Mesothelial cell of epicardium (in vitro differentiated cells): ENCODE measurements around the gene PDCD1. TPM values are rescaled to one million over a fixed set of nuclear protein-coding genes. Genes with fewer than 3 reads are reported as not detected.

Experiments used
- DNase-seq, 2 experiments: peaks; one replicate each; pipeline ENCODE4 v3.0.0; 2021; ENCODE audit warnings: low spot score in 2 of 2; ENCODE audit not compliant: unreplicated experiment in 2 of 2
- H3K27ac Mint-ChIP-seq: 2 replicates; pipeline ENCODE4 v1.8.0; 2021; ENCODE audit warnings: mixed read lengths
- H3K27me3 Mint-ChIP-seq: 2 replicates; pipeline ENCODE4 v1.8.0; 2021; ENCODE audit warnings: low read depth, mixed read lengths
- H3K36me3 Mint-ChIP-seq: 2 replicates; pipeline ENCODE4 v1.8.0; 2021; ENCODE audit warnings: mixed read lengths
- H3K4me1 Mint-ChIP-seq: 2 replicates; pipeline ENCODE4 v1.8.0; 2021; ENCODE audit warnings: mixed read lengths
- H3K4me3 Mint-ChIP-seq: 2 replicates; pipeline ENCODE4 v1.8.0; 2021; ENCODE audit warnings: mild to moderate bottlenecking, moderate library complexity, mixed read lengths
- H3K9me3 Mint-ChIP-seq: 2 replicates; pipeline ENCODE4 v1.8.0; 2021; ENCODE audit warnings: mixed read lengths
- CTCF ChIP-seq: fragments of 200-600 bp; sonication (generic); IDR thresholded peaks from one replicate; pipeline ENCODE4 v1.5.0; 2021; ENCODE audit warnings: antibody characterized with exemption; ENCODE audit not compliant: unreplicated experiment
- total RNA-seq: library from RNA; stranded (reverse); gene quantifications from 3 replicates; pipeline ENCODE4 v1.2.1, GENCODE V29; 2021

Gene PDCD1
- total RNA-seq, 1 donor from 2014 or later = not detected

- no peak for DNase-seq
- Mint-ChIP-seq H3K27me3 (peaks cover 7% of the 10 kb centered on the region), H3K4me1 (peaks cover 2% of the 10 kb centered on the region), H3K9me3 (peaks cover 6% of the 10 kb centered on the region), H3K27ac (no peak overlapping the region), H3K36me3 (no peaks in the 10 kb centered on the region), H3K4me3 (no peak overlapping the region)
- TF ChIP-seq CTCF = no peak
These were observed 14.5 kb upstream of the PDCD1 start for GRCh38 chr2:241873081-241873802.

GRCh38 chr2:241872313-241872642 lies 13.6 kb upstream of the PDCD1 start:
- Mint-ChIP-seq H3K36me3 (no peaks in the 10 kb centered on the region), H3K27me3 (peaks cover 13% of the 10 kb centered on the region), H3K4me3 (no peak overlapping the region), H3K27ac (no peak overlapping the region), H3K9me3 (peaks cover 6% of the 10 kb centered on the region), H3K4me1 (peaks cover 2% of the 10 kb centered on the region)
- no peak for DNase-seq
- TF ChIP-seq CTCF = no peak

GRCh38 chr2:241871538-241872312 lies 13.0 kb upstream of the PDCD1 start:
- Mint-ChIP-seq H3K9me3 (peaks cover 6% of the 10 kb centered on the region), H3K4me3 (no peak overlapping the region), H3K27ac (no peak overlapping the region), H3K4me1 (peaks cover 2% of the 10 kb centered on the region), H3K27me3 (peaks cover 17% of the 10 kb centered on the region), H3K36me3 (no peaks in the 10 kb centered on the region)
- no peak for DNase-seq
- no peak for TF ChIP-seq CTCF

GRCh38 chr2:241870611-241871537 lies 12.2 kb upstream of the PDCD1 start:
- DNase-seq = no peak
- H3K36me3 Mint-ChIP-seq = no peaks in the 10 kb centered on the region
- peaks cover 6% of the 10 kb centered on the region for H3K9me3 Mint-ChIP-seq
- no peak overlapping the region for H3K27ac Mint-ChIP-seq
- H3K27me3 Mint-ChIP-seq = peaks cover 18% of the 10 kb centered on the region
- no peak for TF ChIP-seq CTCF
- H3K4me3 Mint-ChIP-seq = no peak overlapping the region
- peaks cover 2% of the 10 kb centered on the region for H3K4me1 Mint-ChIP-seq

- Mint-ChIP-seq H3K9me3 (peaks cover under 1% of the 10 kb centered on the region), H3K27me3 (peaks cover 26% of the 10 kb centered on the region), H3K4me3 (no peak overlapping the region), H3K27ac (no peak overlapping the region), H3K36me3 (no peaks in the 10 kb centered on the region), H3K4me1 (peaks cover 2% of the 10 kb centered on the region)
- no peak for TF ChIP-seq CTCF
- no peak for DNase-seq
These were observed 11.4 kb upstream of the PDCD1 start for GRCh38 chr2:241870081-241870541.
